GM19468 (cell line): ENCODE measurements around the gene PLAC8L1.
"Not testable (repeated sequence)": the region's sequence is repeated elsewhere in the genome, so short reads cannot be mapped to it uniquely, and the experiment has no call there.

Source experiments
- ATAC-seq: cut with Tn5 transposase; IDR thresholded peaks from one replicate; pipeline ENCODE4 v1.9.1; 2021; ENCODE audit warnings: mild to moderate bottlenecking, moderate library complexity, moderate number of reproducible peaks; ENCODE audit not compliant: unreplicated experiment; ENCODE audit errors: extremely low read depth

Gene PLAC8L1

GRCh38 chr5:146105477-146105876, at the start of gene PLAC8L1:
TSS of gene PLAC8L1 (minus strand) at chr5:146105577. CDS start at chr5:146104311, 1,266 bp downstream.
- ATAC-seq, result no peak

GRCh38 chr5:146151970-146152369, 46.6 kb upstream of the PLAC8L1 start:
- ATAC-seq, result no peak

GRCh38 chr5:146137967-146138403, 32.6 kb upstream of the PLAC8L1 start:
- ATAC-seq, result no peak

DNA sequence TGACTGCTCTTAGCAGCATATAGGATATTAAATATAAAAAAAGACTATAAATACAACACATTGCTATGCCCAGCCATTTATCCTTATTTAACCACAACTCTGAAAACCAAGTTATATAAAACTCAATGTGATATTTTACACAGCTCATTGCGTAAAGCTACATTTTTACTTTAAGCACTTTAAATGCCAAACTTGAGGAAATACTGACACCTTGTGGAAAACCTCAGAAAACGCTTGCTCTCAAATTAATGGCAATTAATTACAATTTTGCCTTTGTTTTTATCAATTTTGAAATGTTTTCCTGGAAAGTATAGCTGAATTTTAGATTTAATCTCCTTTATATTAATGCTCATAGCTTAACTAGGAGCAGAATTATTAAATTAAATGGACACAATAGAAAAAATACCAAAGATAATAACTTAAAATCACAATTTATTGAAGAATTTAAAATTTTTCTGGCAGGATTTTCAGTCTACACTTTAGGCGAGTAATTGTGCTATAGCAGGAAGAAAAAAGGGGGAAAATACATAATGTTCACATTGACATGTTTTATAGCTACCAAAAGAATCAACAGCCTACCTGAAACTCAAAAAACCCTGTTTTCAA, 25.2 kb upstream of the PLAC8L1 start:
- no peak for ATAC-seq

GRCh38 chr5:146126068-146126467, 20.7 kb upstream of the PLAC8L1 start:
- ATAC-seq, result no peak

- ATAC-seq, result no peak
Observed at GRCh38 chr5:146124580-146124979, 19.2 kb upstream of the PLAC8L1 start.

GRCh38 chr5:146121451-146121850, 16.1 kb upstream of the PLAC8L1 start:
- ATAC-seq, result not testable (repeated sequence)

DNA sequence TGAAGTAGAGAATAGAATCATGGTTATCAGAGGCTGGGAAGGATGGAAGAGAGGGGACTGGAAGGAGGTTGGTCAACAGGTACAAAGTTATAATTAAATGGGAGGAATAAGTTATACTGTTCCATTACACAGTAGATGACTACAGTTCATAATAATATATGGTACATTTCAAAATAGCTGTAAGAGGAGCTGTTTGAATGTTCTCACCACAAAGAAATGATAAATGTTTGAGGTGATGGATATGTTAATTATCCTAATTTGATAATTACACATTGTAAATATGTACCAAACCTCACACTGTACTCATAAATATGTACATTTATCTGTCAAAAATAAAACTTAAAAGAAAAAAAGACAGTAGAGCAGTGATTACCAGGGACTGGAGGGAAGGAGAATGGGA, 12.9 kb upstream of the PLAC8L1 start:
- no peak for ATAC-seq

GRCh38 chr5:146117216-146117615, 11.8 kb upstream of the PLAC8L1 start:
- ATAC-seq, result not testable (repeated sequence)

DNA sequence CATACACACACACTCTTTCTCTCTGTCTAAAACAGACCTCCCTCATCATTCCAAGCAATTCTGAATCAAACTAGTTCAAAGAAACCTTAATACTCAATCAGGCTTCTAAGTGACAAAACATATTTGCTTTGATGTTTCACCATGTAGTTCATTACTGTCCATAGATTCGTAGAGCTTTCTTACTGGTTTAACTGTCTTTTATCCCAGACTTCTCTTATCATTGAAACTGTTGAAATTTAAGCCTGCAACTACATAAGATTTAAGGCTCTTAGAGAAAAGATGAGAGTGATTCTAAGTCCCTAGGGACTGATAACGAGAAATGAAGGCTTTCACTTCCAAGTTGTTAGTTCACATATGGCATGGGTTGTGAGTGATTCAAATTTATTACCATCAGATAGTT, 11.0 kb upstream of the PLAC8L1 start:
- no peak for ATAC-seq

DNA sequence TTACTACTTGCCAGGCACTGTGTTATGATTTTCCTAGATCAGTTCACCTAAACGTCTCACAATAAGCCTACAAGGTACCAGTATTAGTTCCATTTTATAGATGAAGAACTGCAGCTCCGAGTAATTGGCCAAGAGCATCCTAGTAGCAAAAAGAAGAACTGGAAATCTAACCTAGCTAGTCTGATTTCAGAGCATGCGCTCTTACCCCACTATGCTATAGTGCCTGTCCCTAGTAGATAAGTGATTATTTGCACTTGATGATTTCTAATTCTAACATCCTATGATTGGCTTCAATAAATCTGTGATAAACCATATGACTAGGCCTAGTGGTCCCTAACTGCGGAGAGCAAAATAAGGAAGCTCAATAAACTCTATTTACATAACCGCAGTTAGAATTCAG, 7.1 kb upstream of the PLAC8L1 start:
- ATAC-seq, result no peak

DNA sequence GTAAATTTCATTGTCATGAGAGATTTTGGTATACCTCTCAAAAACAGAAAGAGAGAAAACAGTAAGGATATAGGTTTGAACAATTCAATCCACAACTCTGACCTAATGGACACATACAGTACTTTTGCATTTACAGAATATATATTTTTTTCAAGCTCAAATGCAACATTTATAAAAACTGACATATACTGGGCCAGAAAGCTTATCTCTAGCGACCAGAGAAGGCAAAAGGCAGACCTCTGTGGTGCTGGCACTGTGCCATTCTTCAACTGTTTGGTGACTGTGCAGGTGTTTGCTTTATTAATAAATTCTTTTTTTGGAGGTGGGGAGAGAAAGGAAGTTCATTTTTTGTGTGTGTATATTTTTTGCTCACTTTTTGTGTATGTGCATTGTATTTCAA, 6.0 kb upstream of the PLAC8L1 start:
- no peak for ATAC-seq

DNA sequence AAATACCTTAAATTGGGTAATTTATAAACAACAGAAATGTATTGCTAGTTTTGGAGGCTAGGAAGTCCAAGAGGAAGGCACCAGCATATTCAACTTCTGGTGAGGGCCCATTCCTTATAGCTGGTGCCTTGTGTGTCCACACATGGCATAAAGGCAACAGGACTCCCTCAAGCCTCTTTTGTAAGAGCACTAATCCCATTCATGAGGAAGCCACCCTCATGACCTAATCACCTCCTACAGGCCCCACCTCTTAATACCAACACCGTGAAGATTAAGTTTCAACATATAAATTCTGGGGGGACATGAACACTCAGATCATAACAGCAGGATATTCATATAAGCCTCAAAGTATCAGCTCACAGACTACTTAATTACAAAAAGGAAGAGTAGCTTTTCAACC, 4.0 kb upstream of the PLAC8L1 start:
- ATAC-seq, result no peak

- not testable (repeated sequence) for ATAC-seq
Observed at GRCh38 chr5:146108870-146109269, 3.5 kb upstream of the PLAC8L1 start.

GRCh38 chr5:146107901-146108300, 2.5 kb upstream of the PLAC8L1 start:
- no peak for ATAC-seq

DNA sequence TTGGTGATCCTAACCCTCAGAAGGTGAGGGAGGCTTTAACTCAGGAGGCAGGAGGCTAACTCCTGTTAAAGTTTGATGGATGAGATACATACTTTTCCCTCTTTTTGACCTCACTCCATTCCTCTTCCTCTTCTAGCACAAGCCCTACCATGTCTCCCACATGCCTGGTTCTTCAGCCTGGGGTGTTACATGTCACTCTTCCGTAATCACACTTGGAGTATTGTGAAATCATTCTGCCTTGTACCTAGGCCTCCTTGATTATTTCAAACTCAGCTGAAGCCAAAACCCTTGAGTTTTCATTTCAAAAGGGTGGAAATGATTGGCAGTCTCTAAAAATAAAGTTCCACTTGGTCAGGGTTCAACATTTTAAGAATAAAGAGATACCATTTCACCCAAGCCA, 1.8 kb downstream of the PLAC8L1 start:
- ATAC-seq, result no peak

DNA sequence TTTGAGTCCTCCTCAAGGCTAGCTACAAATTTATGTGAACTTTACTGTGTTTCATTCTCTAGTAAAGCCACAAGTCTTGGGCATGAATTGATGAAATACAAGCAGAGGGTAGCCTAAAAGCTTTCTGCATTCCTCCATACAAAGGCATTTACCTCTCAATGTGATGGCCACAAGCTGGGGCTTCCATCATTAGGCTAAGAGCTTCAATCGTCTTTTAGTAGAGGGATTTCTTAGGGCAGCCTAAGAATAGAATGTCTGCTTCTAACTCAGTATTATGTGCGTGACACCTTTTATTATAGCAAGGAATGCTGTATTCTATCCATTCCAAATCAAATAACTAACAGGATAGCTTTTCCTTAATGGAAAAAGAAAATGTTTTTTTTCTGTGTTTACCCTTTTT, 3.7 kb downstream of the PLAC8L1 start:
- ATAC-seq, result no peak

DNA sequence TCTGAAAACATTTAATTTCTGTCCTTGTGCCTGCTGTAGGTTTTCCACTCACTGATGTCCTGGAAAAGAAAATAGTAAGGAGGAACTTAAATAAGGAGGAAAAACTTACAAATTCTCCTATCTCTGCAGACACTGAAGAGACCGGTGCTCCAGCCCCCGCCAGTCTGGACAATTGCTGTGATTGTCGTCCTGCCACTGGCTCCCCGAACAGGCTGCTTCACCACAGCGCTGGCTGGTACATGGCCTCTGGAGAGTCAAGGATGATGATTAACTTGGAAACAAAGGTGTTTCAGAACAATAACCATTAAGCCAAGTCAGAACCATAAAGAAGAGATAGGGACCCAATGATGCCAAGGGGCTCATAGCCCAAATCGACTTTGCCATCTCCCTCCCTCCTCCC, 7.3 kb downstream of the PLAC8L1 start:
- ATAC-seq, result no peak

GRCh38 chr5:146091881-146092280, 13.5 kb downstream of the PLAC8L1 start:
- no peak for ATAC-seq

DNA sequence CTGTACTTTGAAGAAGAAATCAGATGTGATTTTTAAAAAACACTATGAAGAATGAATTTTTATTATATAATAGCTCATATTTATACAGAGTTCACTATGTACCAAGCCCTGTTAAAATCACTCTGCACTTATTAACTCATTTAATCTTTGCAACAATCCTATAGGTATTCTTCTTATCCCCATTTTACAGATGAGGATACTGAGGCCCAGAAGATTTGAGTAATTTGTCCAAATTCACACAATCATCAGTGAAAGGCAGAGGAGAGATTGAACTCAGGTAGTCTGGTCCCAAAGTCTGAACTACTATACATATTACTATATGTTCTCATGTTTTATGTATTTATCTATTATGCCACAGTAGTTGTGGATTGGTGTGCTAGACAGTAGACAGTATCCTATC, 16.1 kb downstream of the PLAC8L1 start:
- ATAC-seq, result no peak

- ATAC-seq, result no peak
Observed at GRCh38 chr5:146088098-146088497, 17.3 kb downstream of the PLAC8L1 start.

DNA sequence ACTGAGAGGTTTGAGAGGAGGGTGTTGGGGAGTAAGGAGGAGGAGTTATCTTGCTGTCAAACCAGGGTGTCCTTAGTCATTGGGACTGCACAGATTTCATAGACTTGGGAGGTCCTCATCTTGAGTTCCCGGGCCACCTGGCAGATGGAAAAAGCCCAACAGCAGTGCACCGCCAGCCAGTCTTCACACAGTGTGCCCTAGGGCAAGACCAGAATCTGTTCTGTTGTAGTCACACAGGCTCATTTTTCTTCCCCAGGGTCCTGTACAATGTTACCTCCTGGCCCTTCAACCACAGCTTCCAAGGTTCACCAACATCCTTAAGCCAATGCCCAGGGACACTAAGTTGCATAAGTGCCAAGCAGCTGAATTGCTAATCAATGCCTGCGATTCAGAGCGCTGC, 21.0 kb downstream of the PLAC8L1 start:
- ATAC-seq, result no peak

DNA sequence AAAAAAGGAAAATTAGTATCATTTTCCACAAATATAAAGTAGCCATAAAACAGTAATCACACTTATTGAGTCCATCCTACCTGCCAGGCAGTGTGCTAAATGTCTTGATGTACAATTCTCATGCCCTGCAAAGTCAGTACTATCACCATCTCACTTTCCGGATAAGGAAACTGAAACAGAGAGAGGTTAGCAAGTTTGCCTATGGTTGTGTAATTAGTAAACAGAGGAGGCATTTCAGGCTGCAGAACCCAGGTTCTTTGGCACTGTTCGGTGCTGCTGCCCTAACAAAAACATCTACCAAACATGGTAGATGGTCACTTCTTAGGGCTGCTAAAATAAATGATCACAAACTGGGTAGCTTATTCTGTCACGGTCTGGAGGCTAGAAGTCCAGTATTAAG, 22.6 kb downstream of the PLAC8L1 start:
- ATAC-seq, result peak; percentile 63
